GM18870 (cell line): ENCODE data around the gene CHRNB4.

Experiments
- ATAC-seq: cut with Tn5 transposase; IDR thresholded peaks from one replicate; pipeline ENCODE4 v1.9.1; 2021; ENCODE audit warnings: moderate library complexity; ENCODE audit not compliant: unreplicated experiment

The CHRNB4 gene

GRCh38 chr15:78671626-78672211 is 30.7 kb upstream of the CHRNB4 start:
- ATAC-seq = no peak

DNA sequence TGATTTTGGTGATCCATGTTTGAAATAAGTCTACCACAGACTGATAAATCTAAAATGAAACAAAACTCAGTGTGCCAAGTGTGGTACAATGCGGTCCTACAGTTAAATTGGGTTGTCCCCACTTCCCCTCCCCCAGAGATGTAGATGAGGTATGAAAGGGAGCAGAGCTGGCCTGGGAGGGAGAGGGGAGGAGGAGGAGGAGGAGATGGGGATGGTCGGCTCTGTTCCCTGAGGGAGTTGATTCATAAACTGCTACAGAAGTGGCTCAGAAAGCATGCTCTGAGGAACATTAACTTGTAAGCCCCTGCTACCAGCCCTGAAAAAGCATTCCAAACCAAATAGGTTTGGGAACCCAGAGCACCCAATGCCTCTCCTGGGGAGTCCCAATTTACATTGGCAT is 28.0 kb upstream of the CHRNB4 start:
- no peak for ATAC-seq

DNA sequence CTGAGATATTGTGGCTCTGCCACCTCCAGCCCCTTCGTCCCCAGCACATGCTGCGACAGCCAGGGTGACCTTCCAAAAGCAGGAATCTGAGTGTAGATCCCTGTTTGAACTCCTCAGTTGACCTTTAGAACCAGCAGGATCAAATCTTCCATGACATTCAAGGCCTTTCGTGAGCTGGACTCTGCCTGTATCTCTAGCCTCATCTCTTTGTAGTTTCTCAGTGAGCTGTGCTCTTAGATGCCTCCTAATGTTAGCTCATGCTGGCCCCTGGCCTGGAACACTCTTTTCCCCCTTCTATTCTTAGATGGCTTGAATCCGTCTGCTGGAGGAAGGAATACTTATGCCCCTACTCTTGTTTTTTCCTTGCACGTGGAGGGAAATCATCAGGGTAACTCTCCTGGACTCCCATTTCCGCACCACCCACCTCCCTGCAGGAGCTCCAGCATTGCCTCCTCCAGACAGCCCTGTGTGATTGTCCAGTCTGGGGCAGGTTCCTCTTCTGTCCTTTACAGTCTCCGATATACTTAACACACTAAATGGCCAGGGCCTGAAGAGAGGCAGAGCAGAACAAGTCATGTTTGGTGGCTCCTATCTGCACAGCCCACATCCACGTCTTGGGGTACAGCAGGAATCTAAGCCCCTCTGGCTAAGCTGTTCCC is 26.7 kb upstream of the CHRNB4 start:
- ATAC-seq = no peak

DNA sequence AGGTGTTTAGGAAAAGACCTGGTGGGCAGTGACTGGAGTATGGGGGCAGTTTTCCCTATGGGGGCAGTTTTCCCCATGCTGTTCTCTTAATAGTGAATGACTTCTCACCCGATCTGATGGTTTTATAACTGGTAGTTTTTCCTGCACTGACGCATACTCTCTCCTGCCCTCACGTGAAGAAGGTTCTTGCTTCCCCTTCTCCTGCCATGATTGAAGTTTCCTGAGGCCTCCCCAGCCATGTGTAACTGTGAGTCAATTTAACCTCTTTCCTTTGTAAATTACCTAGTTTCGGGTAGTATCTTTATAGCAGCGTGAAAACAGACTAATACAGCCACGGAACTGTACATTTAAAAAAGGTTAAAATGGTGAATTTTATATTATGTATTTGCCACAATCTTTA is 25.0 kb upstream of the CHRNB4 start:
- ATAC-seq = no peak

DNA sequence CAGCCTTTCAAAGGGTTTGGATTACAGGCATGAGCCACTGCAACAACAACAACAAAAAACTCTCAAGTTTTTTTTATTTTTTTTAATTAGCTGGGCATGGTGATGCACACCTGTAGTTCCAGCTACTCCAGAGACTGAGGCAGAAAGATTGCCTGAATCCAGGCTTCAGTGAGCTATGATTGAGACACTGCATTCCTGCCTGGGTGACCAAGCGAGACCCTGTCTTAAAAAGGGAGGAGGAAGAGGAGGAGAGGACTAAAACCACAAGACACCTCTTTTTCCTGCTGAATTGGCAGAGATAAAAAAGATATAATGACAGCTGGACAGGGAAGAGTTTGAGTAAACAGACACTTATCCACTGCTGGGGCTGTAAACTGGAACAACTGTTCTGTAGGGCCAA is 22.7 kb upstream of the CHRNB4 start:
- ATAC-seq = no peak

DNA sequence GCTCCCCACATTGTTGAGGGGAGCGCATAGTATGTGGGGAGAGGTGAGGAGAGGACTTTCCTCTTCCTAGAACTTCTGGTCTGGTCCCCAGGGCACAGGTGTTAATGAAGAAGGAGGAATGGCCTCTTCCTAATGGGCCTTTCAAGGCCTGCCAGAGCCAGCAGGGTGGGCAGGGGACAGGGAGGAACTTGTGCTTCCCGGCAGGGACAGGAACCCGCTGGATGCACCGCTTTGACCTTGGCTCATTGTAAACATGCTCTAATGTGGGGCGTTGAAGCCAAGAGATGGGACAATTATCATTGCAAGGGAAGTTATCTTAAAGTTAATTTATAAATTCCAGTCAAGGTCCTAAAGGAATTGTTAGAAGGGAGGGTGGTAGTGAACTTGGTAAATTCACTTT is 21.0 kb upstream of the CHRNB4 start:
- ATAC-seq = no peak

GRCh38 chr15:78661001-78661400 is 20.0 kb upstream of the CHRNB4 start:
- ATAC-seq = no peak

DNA sequence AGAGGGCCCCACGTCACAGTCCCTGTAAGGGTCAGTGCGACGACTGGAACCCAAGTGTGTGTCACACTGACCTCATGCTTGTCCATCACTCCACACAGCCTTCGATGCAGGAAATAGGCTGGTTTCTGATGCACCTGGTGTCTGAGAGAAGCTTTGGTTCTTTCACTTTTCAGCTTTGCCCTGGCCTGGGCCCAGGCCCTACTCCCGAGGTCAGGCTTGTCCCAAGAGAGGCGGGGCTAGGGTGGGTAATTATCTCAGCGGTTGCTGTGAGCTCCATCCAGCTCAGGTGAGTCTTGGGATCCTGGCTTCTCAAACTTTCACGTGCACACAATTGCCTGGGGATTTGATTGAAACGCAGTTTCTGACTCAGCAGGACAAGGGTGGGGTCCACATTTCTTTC is 19.6 kb upstream of the CHRNB4 start:
- no peak for ATAC-seq

- no peak for ATAC-seq
Observed at GRCh38 chr15:78658823-78659222, 17.8 kb upstream of the CHRNB4 start.

DNA sequence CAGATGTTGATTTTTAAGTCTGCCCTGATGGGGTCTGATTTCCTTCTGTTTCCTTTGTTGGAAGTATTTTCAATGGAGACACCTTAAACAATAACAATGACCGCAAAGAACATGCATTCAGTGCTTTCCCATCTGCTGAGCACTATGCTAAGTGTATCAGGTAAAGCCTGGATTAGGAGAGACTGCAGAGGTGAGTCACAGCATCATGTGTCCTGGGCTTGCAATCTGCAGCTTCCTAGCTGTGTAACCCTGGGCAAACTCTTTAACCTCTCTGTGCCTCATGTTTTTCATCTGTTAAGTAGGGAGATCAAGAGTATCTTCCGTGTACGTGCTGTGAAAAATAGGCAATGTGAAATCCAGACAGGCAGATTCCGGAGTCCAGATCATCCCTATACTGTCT is 13.3 kb upstream of the CHRNB4 start:
- no peak for ATAC-seq

DNA sequence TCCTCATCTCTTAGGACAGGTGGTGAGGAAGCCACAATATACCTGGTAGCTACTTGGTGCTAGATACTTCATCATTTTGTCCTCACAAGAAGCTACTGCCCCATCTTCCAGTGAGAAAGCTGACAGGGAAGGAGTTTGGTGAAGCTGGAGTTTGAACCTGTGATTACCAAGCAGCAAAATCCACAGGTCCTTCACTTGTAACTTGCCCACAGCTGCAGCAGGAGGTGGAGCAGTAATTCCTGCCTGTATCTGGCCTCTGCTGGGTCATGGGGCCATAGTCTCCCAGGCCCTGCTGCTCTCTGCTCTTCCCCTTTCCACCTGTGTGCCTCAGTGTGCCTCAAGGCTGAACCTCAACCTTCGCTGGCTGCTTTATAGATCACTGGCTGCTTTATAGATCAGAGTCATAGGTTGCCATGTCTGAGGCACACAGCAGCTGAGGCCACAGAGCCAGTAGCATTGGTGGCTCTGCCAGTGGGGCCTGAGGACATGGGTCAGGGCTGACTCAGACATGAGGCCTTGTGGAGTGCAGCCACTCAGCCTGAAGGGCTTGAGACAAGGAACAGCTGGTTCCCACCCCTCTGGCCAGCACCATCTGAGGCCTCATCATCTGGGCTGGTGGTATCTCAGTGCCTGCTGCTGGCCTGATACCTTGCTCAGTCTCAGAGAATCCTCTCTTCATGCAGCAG is 11.1 kb upstream of the CHRNB4 start:
- ATAC-seq = no peak

DNA sequence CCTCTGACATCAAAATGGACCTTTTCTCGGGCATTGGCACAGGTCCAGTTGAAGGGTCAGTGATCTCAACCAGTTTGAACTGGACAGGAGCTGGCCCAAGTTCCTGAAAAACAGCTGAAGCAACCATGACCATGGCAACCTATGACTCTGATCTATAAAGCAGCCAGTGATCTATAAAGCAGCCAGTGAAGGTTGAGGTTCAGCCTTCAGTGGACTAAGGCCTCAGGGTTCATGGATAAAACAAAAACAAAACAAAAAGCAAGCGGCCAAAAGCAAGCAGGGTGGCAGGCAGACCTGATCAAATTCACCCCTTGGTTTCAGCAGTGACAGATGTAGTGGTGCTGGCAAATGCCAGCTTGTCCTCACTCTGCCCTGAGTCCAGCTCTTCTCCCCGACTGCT is 10.0 kb upstream of the CHRNB4 start:
- no peak for ATAC-seq

GRCh38 chr15:78650022-78650421 is 9.0 kb upstream of the CHRNB4 start:
- no peak for ATAC-seq

DNA sequence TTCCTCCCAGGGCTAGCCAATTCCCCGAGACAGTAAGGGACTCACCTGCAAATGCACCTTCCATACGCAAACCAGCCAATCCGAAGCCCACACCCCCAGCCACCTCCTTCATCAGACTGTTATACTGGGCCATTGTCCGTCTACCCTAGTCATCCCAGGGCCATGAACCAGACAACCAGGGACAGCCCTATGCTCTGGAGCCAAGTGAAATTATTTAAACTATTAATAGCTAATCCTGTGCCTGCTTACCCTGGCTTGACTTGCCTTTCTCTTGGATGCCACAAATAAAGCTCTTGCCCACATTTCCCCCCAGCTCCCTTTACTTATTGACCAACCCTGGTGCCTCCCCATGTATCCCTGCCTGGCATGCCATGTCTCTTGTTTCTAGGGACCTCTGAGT is 4.0 kb upstream of the CHRNB4 start:
- no peak for ATAC-seq

GRCh38 chr15:78642331-78642730 is 1.3 kb upstream of the CHRNB4 start:
- no peak for ATAC-seq

- ATAC-seq = no peak
Observed at GRCh38 chr15:78641749-78642275, 802 bp upstream of the CHRNB4 start.

DNA sequence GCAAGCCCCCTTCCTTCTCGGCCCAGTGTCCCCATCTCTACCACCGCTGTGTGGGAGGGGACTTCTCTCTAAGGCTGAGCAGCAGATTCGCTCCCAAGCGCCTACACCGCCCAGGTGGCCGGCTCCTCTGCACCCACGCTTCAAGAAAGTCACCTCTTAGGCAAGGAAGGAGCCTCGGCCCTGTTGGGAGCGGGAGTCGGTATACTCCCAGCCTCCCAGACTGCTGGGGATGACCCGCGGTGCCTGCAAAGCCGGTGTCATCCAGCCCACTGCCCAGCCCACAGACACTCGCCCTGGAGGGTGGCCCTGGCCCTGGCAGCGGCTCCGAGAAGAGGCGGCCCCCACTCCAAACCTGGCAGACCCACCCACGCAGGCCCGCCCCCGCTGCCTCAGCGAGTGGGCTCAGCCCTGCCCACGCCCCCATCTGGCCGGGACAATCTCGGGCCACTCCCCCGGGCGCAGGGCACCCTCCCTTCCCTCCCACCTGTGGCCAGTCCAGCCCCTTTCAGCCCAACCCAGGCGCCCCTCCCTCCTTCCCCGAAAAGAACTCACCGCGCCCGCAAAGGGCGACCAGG is 396 bp downstream of the CHRNB4 start:
- no peak for ATAC-seq

GRCh38 chr15:78638658-78639314 is 2.2 kb downstream of the CHRNB4 start:
- ATAC-seq = no peak

GRCh38 chr15:78637776-78638435 is 3.1 kb downstream of the CHRNB4 start:
- ATAC-seq = no peak

DNA sequence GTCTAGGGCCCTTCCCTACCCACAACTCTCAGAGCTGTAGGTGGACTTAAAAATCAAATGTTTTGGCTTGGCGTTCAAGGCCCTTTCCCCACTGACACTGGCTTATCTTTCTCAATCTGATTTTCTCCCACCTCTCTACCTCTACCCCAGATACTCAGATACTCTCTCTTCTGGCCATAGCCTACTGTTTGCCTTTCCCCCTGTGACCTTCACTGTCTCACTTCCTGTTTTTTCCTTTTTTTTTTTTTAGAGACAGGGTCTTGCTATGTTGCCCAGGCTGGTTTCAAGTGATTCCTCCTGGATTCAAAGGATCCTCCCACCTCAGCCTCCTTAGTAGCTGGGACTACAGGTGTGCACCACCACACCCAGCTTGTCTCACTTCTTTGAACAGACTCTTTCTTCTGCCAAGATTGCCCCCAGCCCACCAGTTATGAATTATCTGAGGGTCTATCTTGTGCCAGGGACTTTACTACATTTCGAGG is 4.6 kb downstream of the CHRNB4 start:
- no peak for ATAC-seq

DNA sequence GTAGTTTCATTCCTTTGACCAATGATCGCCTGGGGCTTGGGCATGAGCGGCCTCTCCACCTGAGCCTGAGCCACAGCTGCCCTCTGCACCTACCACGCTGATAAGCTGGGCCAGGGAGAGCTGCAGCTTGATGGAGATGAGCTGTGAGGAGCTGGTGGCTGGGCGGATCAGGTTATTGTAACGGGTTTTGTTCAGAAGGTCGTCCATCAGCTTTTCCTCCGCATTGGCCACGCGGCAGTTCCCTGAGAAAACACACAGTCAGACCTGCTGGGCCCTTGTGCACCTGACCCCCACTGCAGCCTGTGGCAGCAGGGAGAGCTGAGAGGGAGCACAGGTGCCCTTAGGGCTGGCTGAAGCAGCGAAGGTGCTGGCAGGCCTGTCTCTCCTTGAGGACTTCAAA is 5.7 kb downstream of the CHRNB4 start:
- ATAC-seq = no peak
